ENCODE measurements around the gene SLCO2A1.

Gene SLCO2A1
- 0 reads per million in 3 donors for total RNA-seq

DNA sequence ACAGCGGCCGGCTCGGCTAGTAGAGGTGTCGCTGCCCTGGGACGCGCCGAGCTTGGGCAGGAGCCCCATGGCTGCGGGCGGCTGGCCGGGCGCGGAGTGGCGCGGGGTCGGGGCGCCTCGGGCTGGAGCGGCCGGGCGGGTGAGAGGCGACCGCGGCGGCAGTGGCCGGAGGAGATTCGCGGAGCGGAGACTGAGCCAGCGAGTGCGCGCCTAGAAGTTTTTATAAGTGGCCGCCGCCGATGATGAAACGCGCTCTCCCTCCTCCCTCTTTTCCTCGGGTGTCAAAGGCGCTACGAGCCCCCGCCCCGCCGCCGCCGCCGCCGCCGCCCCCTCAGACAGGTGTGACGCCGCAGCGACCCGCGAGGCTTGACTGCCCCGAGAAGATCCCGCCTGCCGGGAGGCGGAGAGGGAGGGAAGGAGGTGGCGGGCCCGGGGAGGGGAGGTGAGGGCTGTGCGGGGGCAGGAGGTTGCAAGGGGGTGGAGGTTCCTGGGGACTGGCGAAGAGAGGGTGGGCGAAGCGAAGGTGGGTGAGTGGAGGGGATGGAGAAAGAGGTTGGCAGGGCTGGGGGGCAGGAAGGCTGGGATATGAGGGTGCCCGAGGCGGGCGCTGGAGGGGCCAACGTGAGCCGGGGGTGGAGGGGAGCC lies at the start of gene SLCO2A1:
SLCO2A1 (minus strand) TSS at position 192 of the 645 bp plus-strand sequence; CDS start at position 69, 123 bp downstream.
- Histone ChIP-seq H3K4me1 (ENCODE audit: control insufficient read depth, insufficient read depth, low read length, poor library complexity, severe bottlenecking) (no peaks in the 10 kb centered on the region), H3K27me3 (replicated peaks; ENCODE audit: control insufficient read depth, insufficient read depth, low read length, poor library complexity, severe bottlenecking) (no peaks in the 10 kb centered on the region), H3K4me3 (ENCODE audit: insufficient read depth, low read depth, low read length, poor library complexity, severe bottlenecking) (no peak within 1 kb of the TSS), H3K27ac (ENCODE audit: insufficient read depth, low read length, poor library complexity, severe bottlenecking) (no peak within 1 kb of the TSS), H3K36me3 (ENCODE audit: control insufficient read depth, insufficient read depth, low read length) (no peaks in the 10 kb centered on the region), H3K9me3 (ENCODE audit: control insufficient read depth, low read length) (no peaks in the 10 kb centered on the region)
- DNase-seq: no peak

DNA sequence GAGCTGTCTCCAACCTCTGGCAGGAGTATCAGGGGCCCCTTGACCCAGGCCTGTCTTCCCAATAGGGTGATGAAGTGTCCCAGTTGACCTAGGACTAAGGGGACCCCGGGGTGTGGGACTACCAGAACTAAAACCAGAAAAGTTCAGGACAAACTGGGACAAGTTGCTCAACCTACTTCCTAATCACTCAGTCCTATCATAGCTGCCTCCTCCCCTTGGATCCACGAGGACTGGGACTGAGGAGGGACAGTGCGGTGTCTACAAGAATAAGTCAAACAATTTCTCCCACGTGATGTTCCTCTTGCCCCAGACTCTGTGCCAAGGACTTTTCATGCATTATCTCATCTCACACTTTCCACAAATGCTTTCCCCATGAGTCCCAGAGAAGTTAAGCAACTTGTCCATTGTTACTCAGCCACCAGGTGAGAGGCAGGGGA lies 49.4 kb upstream of the SLCO2A1 start:
- DNase-seq: no peak
- Histone ChIP-seq H3K4me3 (ENCODE audit: insufficient read depth, low read depth, low read length, poor library complexity, severe bottlenecking) (no peak overlapping the region), H3K27me3 (replicated peaks; ENCODE audit: control insufficient read depth, insufficient read depth, low read length, poor library complexity, severe bottlenecking) (no peaks in the 10 kb centered on the region)

DNA sequence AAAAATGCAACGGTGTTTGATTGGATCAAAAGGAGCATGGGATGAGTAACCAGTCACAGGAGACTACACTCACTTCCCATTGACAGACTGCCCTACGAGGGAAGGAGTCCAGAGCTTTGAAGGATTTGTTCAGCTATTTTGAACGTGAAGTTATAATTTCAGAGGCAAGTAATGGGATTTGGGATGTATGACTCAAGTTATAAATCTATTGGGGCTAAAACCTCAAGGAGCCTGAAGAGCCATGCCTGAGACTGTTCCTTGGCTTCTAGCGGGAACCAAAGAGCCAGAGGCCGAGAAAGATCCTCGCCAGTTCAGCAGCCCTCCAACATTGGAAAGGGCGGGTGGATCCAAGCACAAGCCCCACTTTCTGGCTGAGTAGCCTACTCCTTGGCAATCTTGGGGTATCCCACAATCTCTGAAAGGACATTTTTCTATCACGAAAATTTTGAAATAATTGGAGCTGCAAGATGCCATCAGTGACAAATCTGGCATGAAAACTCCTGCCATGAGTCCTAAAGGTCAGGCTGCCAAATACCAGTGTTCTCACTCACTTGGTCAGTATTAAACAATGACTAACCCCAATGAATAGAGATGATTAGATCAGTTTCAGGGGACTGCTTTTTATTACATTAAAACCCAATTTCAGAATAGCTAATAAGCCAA lies 48.6 kb upstream of the SLCO2A1 start:
- no peaks in the 10 kb centered on the region for H3K9me3 ChIP-seq (ENCODE audit: control insufficient read depth, low read length)
- no peaks in the 10 kb centered on the region for H3K36me3 ChIP-seq (ENCODE audit: control insufficient read depth, insufficient read depth, low read length)
- H3K4me1 ChIP-seq (ENCODE audit: control insufficient read depth, insufficient read depth, low read length, poor library complexity, severe bottlenecking): no peaks in the 10 kb centered on the region
- no peak overlapping the region for H3K4me3 ChIP-seq (ENCODE audit: insufficient read depth, low read depth, low read length, poor library complexity, severe bottlenecking)
- H3K27ac ChIP-seq (ENCODE audit: insufficient read depth, low read length, poor library complexity, severe bottlenecking): no peak overlapping the region
- no peaks in the 10 kb centered on the region for H3K27me3 ChIP-seq (replicated peaks; ENCODE audit: control insufficient read depth, insufficient read depth, low read length, poor library complexity, severe bottlenecking)
- DNase-seq: no peak

More for the DNA sequence above, 49.4 kb upstream of the SLCO2A1 start:
- Histone ChIP-seq H3K9me3 (ENCODE audit: control insufficient read depth, low read length) (no peaks in the 10 kb centered on the region), H3K4me1 (ENCODE audit: control insufficient read depth, insufficient read depth, low read length, poor library complexity, severe bottlenecking) (no peaks in the 10 kb centered on the region), H3K36me3 (ENCODE audit: control insufficient read depth, insufficient read depth, low read length) (no peaks in the 10 kb centered on the region), H3K27ac (ENCODE audit: insufficient read depth, low read length, poor library complexity, severe bottlenecking) (no peak overlapping the region)

DNA sequence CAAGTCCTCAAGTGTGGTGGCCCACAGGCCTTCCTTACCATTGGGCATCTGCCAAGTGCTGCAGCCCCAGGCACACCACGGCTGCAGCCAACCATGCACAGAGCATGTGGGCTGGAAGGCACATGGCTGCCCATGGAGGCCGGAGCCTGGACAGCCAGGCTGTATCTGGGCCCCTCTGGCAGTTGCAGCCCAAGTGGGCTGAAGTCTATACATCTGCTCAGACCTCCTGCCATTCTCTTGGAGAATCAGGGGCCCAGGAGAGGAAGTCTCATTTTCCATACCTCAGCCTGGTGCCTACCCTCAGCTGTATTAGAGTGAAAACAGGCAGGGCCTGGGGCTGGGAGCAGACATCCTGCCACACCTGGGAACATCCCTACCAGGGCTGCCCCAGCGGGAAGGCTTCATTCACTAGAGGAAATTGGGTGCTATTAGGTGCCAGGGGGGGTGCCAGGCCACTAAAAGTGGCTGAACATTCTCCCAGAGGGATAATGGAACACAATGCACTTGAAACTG lies 48.0 kb upstream of the SLCO2A1 start:
- Histone ChIP-seq H3K4me3 (ENCODE audit: insufficient read depth, low read depth, low read length, poor library complexity, severe bottlenecking) (no peak overlapping the region), H3K36me3 (ENCODE audit: control insufficient read depth, insufficient read depth, low read length) (no peaks in the 10 kb centered on the region), H3K9me3 (ENCODE audit: control insufficient read depth, low read length) (no peaks in the 10 kb centered on the region), H3K27ac (ENCODE audit: insufficient read depth, low read length, poor library complexity, severe bottlenecking) (no peak overlapping the region), H3K27me3 (replicated peaks; ENCODE audit: control insufficient read depth, insufficient read depth, low read length, poor library complexity, severe bottlenecking) (no peaks in the 10 kb centered on the region), H3K4me1 (ENCODE audit: control insufficient read depth, insufficient read depth, low read length, poor library complexity, severe bottlenecking) (no peaks in the 10 kb centered on the region)
- DNase-seq: no peak

DNA sequence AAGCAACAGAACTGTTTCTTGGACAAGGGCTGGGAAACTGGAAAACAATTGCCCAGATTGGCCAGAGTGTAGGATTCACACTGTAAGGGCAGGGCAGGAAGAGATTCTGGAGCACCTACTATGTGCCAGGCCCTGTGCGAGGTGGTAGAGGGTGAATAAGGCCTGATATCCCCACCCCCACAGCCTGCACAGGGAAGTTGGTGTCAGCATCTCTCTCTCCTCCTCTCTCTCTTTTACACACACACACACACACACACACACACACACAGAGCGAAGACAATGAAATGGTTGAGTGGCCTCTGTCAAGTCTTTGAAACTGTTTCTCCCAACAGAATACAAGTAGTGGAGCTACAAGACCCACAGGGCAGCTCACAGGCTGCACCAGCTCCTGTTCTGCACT lies 47.1 kb upstream of the SLCO2A1 start:
- H3K36me3 ChIP-seq (ENCODE audit: control insufficient read depth, insufficient read depth, low read length): no peaks in the 10 kb centered on the region
- no peaks in the 10 kb centered on the region for H3K27me3 ChIP-seq (replicated peaks; ENCODE audit: control insufficient read depth, insufficient read depth, low read length, poor library complexity, severe bottlenecking)
- no peaks in the 10 kb centered on the region for H3K4me1 ChIP-seq (ENCODE audit: control insufficient read depth, insufficient read depth, low read length, poor library complexity, severe bottlenecking)
- no peaks in the 10 kb centered on the region for H3K9me3 ChIP-seq (ENCODE audit: control insufficient read depth, low read length)
- no peak overlapping the region for H3K27ac ChIP-seq (ENCODE audit: insufficient read depth, low read length, poor library complexity, severe bottlenecking)
- DNase-seq: no peak
- no peak overlapping the region for H3K4me3 ChIP-seq (ENCODE audit: insufficient read depth, low read depth, low read length, poor library complexity, severe bottlenecking)

DNA sequence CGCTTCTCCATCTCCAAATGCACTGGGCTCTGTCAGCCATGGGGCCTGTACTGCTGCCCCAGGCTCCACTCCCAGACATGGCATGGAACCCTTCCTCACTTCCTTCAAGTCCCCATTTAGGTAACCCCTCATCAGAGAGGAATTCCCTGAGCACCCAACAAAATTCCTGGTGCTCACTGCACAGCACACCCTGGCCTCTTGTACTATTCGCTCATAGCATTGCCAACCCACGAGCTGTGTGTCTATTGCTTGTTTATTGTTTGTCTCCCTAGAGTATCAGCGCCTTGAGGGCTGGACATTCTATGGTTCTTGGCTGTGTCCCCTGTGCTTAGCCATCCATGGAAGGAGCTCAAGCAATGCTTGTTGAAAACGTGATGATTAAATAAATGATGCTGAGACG lies 46.1 kb upstream of the SLCO2A1 start:
- H3K36me3 ChIP-seq (ENCODE audit: control insufficient read depth, insufficient read depth, low read length): no peaks in the 10 kb centered on the region
- H3K9me3 ChIP-seq (ENCODE audit: control insufficient read depth, low read length): no peaks in the 10 kb centered on the region
- no peak overlapping the region for H3K27ac ChIP-seq (ENCODE audit: insufficient read depth, low read length, poor library complexity, severe bottlenecking)
- no peak for DNase-seq
- H3K27me3 ChIP-seq (replicated peaks; ENCODE audit: control insufficient read depth, insufficient read depth, low read length, poor library complexity, severe bottlenecking): no peaks in the 10 kb centered on the region
- no peaks in the 10 kb centered on the region for H3K4me1 ChIP-seq (ENCODE audit: control insufficient read depth, insufficient read depth, low read length, poor library complexity, severe bottlenecking)
- no peak overlapping the region for H3K4me3 ChIP-seq (ENCODE audit: insufficient read depth, low read depth, low read length, poor library complexity, severe bottlenecking)

DNA sequence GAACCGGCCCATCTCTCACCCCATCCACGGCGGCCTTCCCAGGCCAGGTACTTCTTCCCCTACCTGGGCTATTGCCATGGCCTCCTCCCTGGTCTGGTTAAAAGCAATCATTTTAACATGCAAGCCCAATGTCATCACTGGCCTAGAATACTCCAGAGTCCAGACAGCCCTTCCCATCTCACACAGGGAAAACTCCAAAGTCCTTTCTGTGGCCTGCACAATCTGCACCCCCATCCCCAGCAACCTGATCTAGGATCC lies 45.8 kb upstream of the SLCO2A1 start:
- Histone ChIP-seq H3K9me3 (ENCODE audit: control insufficient read depth, low read length) (no peaks in the 10 kb centered on the region), H3K4me1 (ENCODE audit: control insufficient read depth, insufficient read depth, low read length, poor library complexity, severe bottlenecking) (no peaks in the 10 kb centered on the region), H3K27ac (ENCODE audit: insufficient read depth, low read length, poor library complexity, severe bottlenecking) (no peak overlapping the region), H3K36me3 (ENCODE audit: control insufficient read depth, insufficient read depth, low read length) (no peaks in the 10 kb centered on the region), H3K4me3 (ENCODE audit: insufficient read depth, low read depth, low read length, poor library complexity, severe bottlenecking) (no peak overlapping the region), H3K27me3 (replicated peaks; ENCODE audit: control insufficient read depth, insufficient read depth, low read length, poor library complexity, severe bottlenecking) (no peaks in the 10 kb centered on the region)
- no peak for DNase-seq

DNA sequence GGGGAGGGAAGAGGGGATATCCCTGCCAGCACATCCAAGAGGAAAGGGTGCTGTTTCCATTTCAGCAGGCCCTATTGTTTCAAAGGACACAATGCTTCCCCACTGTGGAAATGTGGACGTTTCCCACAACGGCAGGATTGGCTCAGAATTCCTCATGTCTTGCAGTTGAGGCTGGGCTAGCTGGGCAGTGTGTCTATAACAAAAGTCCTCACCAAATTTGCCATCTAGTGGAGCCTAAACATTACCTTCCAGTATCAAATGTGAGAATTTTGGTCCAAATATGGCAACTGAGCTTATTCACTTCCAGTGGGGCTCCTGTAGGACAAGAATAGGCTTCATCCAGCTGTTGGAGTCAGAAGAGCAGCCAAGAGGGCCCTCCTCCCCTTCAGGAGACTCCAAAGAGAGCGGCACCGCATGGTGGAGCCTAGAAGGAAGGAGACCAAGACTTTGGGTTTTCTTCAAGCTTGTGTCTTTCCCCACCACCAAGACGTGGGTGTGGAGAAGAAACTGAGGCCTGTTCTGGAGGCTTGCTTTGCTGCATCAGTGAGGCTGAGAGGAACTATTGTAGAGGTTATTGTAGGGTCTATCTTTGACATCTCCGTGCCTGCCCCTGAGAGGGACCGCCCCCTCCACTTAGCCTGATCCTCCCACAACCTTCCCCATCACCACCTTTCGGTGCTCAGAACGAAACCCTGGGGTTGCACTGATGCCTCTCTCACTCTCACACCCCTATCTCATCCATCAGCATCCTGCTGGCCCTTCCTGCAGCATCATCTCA lies 45.3 kb upstream of the SLCO2A1 start:
- no peaks in the 10 kb centered on the region for H3K27me3 ChIP-seq (replicated peaks; ENCODE audit: control insufficient read depth, insufficient read depth, low read length, poor library complexity, severe bottlenecking)
- no peaks in the 10 kb centered on the region for H3K36me3 ChIP-seq (ENCODE audit: control insufficient read depth, insufficient read depth, low read length)
- no peak for DNase-seq
- H3K27ac ChIP-seq (ENCODE audit: insufficient read depth, low read length, poor library complexity, severe bottlenecking): no peak overlapping the region
- H3K4me3 ChIP-seq (ENCODE audit: insufficient read depth, low read depth, low read length, poor library complexity, severe bottlenecking): no peak overlapping the region
- H3K4me1 ChIP-seq (ENCODE audit: control insufficient read depth, insufficient read depth, low read length, poor library complexity, severe bottlenecking): no peaks in the 10 kb centered on the region
- no peaks in the 10 kb centered on the region for H3K9me3 ChIP-seq (ENCODE audit: control insufficient read depth, low read length)

DNA sequence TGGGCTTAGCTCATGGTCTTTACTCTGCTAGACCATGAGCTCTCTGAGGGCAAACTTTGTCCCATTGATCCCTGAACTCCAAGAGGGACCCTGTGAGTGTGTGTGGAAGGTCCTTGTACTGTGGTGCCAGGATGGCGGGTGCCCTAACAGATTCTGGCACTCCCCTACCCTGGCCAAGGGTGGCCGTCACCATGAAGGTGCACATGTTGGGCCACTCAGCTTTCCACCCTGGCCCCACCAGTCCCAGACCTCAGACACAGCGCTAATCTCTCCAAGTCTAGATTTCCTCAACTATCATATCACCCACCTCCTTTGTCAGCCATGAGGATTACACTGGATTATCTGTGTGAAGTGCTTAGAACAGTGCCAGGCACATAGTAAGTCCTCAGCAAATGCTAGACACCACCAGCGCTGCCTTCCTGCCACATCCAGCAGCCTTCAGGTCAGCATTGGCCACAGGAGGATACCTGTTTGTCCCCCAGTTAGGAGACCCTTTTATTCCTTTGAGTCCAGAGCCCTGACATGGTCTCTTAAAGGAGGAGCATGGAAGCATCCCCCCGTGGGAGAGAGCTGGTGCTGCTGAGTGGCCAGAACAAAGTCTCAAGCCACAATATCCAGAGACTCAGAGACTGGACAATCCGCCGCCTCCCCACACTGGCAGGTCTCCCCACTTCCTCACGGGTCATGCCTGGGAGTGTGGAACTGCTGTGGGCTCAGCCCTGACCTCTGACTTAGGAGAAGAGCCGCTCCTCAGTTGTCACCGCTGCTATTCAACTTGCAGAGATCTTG lies 44.5 kb upstream of the SLCO2A1 start:
- Histone ChIP-seq H3K36me3 (ENCODE audit: control insufficient read depth, insufficient read depth, low read length) (no peaks in the 10 kb centered on the region), H3K4me3 (ENCODE audit: insufficient read depth, low read depth, low read length, poor library complexity, severe bottlenecking) (no peak overlapping the region), H3K4me1 (ENCODE audit: control insufficient read depth, insufficient read depth, low read length, poor library complexity, severe bottlenecking) (no peaks in the 10 kb centered on the region), H3K9me3 (ENCODE audit: control insufficient read depth, low read length) (no peaks in the 10 kb centered on the region), H3K27me3 (replicated peaks; ENCODE audit: control insufficient read depth, insufficient read depth, low read length, poor library complexity, severe bottlenecking) (no peaks in the 10 kb centered on the region), H3K27ac (ENCODE audit: insufficient read depth, low read length, poor library complexity, severe bottlenecking) (no peak overlapping the region)
- DNase-seq: no peak

Data from effector memory CD4-positive, alpha-beta T cell (primary cell).